ENCODE results near the gene SRSF11.

GRCh38 chr1:70228670-70229069 is 7.5 kb downstream of the SRSF11 start:
- TF ChIP-seq CTCF (IDR thresholded peaks at IDR 0.05; ENCODE audit: low read depth, low read length, poor library complexity, severe bottlenecking) (no peak), EZH2phosphoT487 (IDR thresholded peaks at IDR 0.05; ENCODE audit: borderline replicate concordance, low read length) (no peak)

Measured in DOHH2 (cell line).